AG09319 (cell line): ENCODE results near the gene VPS26A.

Experiments
- DNase-seq: peaks from one replicate; pipeline ENCODE4 v3.0.0-alpha.2; 2010; ENCODE audit warnings: low read depth; ENCODE audit errors: extremely low read depth
- CTCF ChIP-seq: IDR thresholded peaks from 2 replicates; pipeline ENCODE4 v1.5.1; 2011; ENCODE audit warnings: low read depth, mild to moderate bottlenecking, inconsistent platforms, low read length, moderate library complexity

Gene VPS26A

GRCh38 chr10:69123747-69124562 lies at the start of gene VPS26A:
VPS26A (plus strand) TSS chr10:69124178; CDS start chr10:69124278, 100 bp downstream.
- peak; percentile 97 for DNase-seq
- TF ChIP-seq CTCF, result no peak; the same call in 1 of the 2 replicates

- no peak for TF ChIP-seq CTCF
- DNase-seq, result no peak
Measured at GRCh38 chr10:69074532-69074931, 49.4 kb upstream of the VPS26A start.

GRCh38 chr10:69075431-69075830 lies 48.5 kb upstream of the VPS26A start:
- DNase-seq, result no peak
- no peak for TF ChIP-seq CTCF

- no peak for TF ChIP-seq CTCF
- DNase-seq, result no peak
Measured at GRCh38 chr10:69078311-69078710, 45.7 kb upstream of the VPS26A start.

GRCh38 chr10:69080226-69080625 lies 43.8 kb upstream of the VPS26A start:
- DNase-seq, result no peak
- no peak for TF ChIP-seq CTCF

- DNase-seq, result no peak
- no peak for TF ChIP-seq CTCF
Measured at GRCh38 chr10:69086001-69086509, 37.9 kb upstream of the VPS26A start.
